ENCODE measurements around the gene HDGFL3.
"Not testable (repeated sequence)": the region's sequence is repeated elsewhere in the genome, so short reads cannot be mapped to it uniquely, and the experiment has no call there.

Gene HDGFL3

GRCh38 chr15:83094583-83094982 lies 113.0 kb downstream of the HDGFL3 start:
- no peak for DNase-seq

DNA sequence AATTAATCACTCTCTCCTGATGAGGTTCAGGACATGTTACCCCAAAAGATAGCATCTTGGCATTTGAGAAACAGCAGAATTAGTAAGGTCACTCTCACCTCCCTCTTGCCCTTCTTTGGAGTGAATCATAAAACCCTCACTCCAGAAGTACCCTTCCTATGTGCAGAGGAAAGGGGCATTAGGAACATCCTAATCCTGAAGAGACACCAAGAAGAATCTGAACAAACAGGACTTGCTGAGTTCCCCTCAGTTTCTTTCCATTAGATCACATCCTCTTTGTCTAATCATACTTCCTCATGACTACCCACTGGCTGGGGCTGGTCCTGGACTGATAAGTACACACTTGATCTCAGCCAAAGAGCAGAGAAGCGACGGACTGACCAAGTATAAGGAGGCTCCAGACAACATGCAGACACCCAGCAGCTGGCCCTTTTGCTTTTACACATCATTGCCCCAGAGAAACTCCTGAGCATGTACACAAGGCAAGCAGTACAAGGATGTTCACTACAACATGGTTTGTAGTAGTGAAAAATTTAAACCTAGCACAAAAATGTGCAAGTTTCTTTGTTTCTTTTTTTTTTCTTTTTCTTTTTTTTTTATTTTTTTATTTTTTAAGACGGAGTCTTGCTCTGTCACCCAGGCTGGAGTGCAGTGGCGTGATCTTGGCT lies 115.2 kb downstream of the HDGFL3 start:
- DNase-seq = no peak

DNA sequence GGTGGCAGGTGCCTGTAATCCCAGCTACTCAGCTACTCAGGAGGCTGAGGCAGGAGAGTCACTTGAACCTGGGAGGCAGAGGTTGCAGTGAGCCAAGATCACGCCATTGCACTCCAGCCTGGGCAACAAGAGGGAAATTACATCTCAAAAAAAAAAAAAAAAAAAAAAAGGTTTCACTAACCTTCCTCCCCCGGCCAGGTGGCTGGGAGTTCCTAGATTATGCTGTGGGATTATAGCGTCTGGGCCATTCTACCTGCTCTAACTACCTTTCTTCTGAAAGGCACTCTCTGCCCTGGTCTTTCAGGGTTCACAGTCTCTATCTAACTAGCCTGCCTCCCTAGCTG lies 115.7 kb downstream of the HDGFL3 start:
- not testable (repeated sequence) for DNase-seq

DNA sequence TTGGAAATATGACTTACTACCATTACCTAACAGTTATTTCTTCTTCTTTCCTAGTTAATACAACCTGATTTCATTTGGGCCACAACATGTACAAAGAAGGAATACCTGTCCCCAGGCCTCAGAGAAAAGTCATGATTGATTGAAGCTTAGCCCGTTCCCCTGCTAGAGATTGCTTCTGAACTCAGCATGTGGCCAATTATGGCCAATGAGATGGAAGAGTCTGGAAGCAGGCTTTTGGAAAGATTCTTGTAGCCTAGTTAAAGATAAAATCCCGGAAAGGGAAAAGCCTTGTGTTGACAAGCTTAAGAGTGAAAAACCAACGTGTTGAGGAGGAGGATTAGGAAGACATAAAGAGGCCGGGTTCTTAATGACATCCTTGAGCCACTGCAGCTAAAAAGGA lies 117.2 kb downstream of the HDGFL3 start:
- no peak for DNase-seq

DNA sequence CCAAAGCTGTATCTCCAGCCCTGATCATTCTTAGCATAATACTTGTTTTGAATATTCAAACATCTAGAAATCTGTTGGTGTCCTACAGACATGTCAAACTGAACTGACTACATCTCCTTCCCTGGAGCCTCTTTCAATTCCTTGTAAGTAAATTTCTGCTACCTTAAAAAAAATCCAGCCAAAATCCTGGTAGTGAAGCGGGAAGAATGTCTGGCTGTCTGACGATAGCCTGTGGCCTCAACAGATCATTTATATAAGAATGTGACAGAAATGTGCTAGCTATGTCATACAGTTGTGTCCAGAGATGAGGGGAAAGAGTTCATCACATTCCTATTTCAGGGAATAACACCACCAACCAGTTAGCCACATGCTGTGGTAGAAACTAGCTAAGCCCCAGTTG lies 118.7 kb downstream of the HDGFL3 start:
- DNase-seq = no peak

DNA sequence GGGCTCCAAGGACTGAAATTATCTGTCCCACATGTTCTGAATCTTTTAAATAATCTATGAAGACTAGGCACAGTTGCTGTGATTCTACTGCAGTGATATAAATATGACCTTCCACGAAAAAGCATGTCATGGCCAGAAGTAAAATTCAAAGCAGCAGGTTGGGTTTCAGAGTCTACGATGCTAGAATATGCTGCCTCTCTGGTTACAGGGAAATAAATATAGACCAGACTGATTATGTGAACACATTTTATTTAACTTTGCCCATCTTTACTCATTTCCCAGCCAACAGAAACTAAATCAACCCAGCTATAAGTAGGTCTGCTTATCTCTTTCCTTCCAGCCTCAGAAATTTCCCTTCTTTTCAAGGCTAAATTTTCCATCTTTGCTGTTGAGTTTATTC lies 120.0 kb downstream of the HDGFL3 start:
- DNase-seq = no peak

DNA sequence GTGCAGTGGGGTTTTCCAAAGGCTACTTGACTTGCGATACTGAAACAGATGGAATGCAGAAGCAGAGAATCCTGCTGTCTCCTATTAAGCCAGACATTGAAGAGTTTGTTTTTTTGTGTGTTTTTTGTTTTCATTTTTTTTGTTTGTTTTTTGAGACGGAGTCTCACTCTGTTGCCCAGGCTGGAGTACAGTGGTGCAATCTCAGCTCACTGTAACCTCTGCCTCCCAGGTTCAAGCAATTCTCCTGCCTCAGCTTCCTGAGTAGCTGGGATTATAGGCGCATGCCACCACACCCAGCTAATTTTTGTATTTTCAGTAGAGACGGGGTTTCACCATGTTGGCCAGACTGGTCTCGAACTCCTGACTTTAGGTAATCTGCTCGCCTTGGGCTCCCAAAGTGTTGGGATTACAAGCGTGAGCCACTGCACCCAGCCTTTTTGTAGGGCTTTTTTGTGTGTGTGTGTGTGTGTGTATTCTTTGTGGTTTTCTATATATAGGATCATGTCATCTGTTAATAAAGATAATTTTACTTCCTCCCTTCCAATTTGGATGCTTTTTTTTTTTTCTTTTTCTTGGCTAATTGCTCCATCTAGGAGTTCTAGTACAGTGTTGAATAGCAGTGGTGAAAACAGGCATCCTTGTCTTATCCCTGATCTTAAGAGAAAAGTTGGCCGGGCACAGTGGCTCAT lies 121.6 kb downstream of the HDGFL3 start:
- DNase-seq = not testable (repeated sequence)

DNA sequence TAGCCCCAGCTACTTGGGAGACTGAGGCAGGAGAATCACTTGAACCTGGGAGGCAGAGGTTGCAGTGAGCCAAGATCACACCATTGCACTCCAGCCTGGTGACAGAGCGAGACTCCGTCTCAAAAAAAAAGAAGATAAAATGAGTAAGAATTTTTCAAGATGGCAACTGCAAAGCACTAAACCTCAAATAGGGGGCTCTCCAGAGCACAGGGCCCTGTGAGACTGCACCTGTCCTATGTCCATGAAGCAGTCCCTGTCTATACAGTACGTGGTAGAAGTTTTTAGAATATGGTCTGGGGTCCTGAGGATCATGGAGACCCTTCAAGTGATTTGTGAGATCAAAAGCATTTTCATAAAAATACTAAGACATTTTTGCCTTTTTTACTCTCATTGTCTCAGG lies 122.2 kb downstream of the HDGFL3 start:
- DNase-seq = not testable (repeated sequence)

DNA sequence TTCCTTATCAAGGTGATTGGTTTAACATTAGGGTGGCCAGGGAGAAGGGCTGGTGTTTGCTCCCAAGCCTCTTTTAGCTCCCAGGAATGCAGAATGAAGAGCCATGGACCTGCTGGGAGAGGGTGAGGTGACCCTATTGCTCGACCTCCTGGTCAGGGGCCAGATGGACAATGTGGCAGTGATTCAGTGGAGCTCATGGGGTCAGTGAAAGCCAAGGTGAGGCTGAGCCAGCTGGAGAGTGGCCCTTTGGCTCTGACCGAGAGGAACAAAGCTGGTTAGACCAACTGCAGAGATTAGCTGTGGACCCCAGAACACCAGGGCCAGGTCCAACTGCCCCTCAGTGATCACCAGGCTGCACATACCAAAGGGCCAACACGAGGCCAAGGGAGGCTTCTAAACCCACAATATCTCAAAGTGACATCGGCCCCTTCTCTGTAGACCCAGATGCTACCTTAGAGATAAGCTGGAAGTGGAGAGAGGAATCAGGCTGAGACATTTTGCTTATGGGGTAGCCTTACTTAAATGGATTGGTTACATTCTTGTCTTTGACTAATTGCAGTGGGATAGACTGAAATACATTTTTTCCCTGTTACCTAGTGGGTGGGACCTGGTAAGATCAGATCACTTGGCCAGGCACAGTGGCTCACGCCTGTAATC lies 124.8 kb downstream of the HDGFL3 start:
- no peak for DNase-seq

- no peak for DNase-seq
Measured at GRCh38 chr15:83081256-83082014, 126.2 kb downstream of the HDGFL3 start.

DNA sequence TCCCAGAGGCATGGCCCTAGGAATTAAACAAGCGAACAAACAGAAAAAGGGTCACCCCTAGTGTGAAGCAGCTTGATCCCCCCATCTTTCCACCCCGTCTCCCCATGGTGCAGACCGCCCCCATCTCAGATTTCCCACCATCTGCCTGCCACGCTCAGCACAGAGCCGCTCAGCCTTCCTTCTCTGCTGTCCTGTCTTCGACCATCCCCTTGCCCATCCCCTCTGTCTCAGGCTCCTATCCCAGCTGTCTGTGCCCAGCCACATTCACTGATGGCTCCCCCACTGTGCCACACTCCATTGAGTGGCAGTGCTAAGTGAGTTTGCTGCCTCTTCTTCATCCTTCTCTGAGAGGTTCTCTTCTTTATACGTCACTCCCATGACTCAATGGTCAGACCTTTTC lies 128.9 kb downstream of the HDGFL3 start:
- no peak for DNase-seq

Measured in NCI-H526 (cell line).